KOPT-K1 (cell line): ENCODE measurements around the gene ISCA2.

Source experiments
- H3K27ac ChIP-seq: fragments of 200-600 bp; sonication (generic); 2 replicates; pipeline ENCODE4 v1.5.1; 2016; ENCODE audit warnings: antibody characterized with exemption, mild to moderate bottlenecking, low read depth, low read length; ENCODE audit not compliant: poor library complexity, severe bottlenecking
- H3K36me3 ChIP-seq: fragments of 200-600 bp; sonication (generic); 2 replicates; pipeline ENCODE4 v1.5.1; 2017; ENCODE audit warnings: antibody characterized with exemption, mild to moderate bottlenecking, low read length, moderate library complexity; ENCODE audit not compliant: insufficient read depth
- H3K9me3 ChIP-seq: fragments of 200-600 bp; sonication (generic); 2 replicates; pipeline ENCODE4 v1.5.1; 2017; ENCODE audit warnings: antibody characterized with exemption, low read length, mild to moderate bottlenecking; ENCODE audit not compliant: insufficient read depth, poor library complexity, severe bottlenecking

Gene ISCA2

DNA sequence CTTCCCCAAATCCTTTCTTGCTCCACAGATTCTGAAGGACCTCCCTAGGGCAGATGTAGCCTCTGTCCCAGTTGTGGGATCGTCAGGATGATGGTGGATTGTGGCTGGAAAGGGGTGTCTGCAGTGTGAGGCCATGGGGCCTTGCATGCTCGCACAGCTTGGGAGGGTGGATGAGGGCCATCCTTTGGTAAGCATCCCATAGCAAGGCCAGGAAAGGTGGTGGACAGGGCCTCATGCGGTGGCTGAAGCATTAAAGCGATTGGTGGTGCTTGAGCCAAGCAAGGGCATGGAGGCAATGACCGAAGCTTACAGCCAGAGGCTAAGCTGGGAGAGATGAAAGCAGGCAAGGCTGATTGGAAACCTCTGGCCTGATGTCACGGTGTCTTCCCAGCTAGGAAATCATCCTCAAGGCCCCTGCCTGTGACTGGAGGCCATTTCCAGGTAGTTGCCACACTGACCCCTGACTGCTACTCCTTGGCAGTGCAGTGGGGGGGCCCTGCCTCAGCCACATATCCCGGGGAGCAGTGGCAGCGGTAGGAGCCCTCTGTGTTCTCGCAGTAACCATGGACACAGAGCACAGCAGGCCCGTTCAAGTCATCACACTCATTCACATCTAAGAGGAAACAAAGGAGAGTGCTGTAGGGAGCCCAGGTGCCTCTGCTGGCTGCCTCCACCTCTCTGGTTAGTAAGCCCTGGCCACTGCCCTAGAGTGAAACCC is 7.0 kb downstream of the ISCA2 start:
- Histone ChIP-seq H3K9me3 (no peaks in the 10 kb centered on the region), H3K27ac (no peak overlapping the region), H3K36me3 (peaks cover 12% of the 10 kb centered on the region; the same call in 1 of the 2 replicates)

DNA sequence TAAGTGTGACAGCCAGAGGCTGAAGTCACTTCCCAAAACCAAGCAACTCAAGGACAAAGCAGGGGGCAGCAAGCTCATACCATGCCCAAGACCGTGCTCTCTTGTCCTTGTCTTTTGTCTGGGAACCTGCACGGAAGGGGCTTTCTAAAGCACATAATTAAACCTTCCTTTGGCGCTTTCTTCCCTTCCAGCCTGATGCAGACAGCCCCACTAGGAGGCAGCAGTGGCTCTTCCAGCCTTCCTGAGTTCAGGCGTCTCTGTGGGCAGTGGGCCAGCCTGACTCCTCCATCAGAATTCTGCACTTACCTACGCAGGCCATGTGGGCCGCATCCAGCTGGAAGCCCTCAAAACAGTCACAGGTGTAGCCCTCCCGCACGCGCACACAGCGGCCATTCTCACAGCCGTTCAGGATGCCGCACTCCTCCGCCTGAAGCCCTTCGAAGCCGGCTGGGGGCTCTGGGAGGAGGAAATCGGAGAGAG is 7.6 kb downstream of the ISCA2 start:
- 0 out of 2 replicates have a peak, but pooled peaks cover 7% of the 10 kb centered on the region for H3K36me3 ChIP-seq
- no peak overlapping the region for H3K27ac ChIP-seq
- H3K9me3 ChIP-seq = no peaks in the 10 kb centered on the region

DNA sequence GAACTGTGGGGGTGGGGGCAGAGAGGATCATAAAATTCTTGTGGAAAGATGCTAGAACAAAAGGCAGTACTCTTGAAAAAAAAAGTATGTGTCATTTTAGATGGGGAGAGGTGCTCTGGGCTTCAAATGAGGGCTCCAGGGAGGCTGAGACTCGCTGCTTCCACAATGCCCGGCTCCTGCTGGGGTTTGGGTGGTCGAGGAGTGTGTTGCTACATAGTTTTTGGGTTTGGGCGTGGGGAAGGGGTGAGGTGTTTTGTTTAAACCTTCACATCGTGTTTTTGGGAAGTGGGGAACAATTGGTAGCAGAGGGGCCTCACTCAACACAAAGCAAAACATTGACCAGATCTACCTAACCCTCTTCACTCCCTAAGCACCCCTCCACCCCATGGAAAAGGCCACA is 8.1 kb downstream of the ISCA2 start:
- H3K27ac ChIP-seq = no peak overlapping the region
- H3K9me3 ChIP-seq = no peaks in the 10 kb centered on the region
- H3K36me3 ChIP-seq = 0 out of 2 replicates have a peak, but pooled peaks cover 4% of the 10 kb centered on the region

DNA sequence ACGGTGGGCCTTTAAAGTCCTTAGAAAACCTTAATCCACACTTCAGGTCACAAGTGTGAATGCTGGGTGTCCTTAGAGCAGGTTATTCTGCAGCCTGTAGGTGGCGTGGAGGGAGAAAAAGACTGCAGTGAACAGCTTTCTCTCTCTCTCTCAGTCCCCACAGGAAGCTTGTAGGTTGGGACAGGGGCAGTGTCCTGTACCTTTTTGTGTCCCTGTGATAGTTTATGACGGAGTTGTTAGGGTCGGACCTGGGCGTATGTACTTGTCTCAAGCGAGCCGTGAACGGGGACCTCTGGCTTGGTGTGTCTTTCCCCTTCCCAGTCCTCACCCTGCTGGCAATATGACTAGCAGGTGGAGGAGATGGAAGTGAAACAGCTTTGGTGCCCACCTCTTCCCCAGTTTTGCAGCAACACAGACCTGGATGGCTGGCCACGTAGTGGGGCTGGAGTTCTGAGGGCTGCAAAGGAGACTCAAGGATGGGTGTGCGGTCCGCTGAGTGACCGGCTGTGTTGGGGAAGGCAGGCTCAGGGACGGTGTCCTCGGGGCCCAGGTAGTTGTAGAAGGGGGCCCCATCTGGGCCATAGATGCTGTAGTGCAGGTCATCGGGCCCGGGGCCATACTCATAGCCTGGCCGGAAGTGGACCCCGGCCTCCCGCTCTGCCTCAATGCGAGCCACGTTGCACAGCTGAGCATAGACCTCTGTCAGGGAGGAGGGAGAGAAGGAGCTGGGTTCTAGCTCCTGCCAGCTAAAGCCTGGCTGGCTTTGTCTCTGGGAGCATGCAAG is 8.9 kb downstream of the ISCA2 start:
- Histone ChIP-seq H3K36me3 (no peaks in the 10 kb centered on the region), H3K27ac (no peak overlapping the region), H3K9me3 (no peaks in the 10 kb centered on the region)

DNA sequence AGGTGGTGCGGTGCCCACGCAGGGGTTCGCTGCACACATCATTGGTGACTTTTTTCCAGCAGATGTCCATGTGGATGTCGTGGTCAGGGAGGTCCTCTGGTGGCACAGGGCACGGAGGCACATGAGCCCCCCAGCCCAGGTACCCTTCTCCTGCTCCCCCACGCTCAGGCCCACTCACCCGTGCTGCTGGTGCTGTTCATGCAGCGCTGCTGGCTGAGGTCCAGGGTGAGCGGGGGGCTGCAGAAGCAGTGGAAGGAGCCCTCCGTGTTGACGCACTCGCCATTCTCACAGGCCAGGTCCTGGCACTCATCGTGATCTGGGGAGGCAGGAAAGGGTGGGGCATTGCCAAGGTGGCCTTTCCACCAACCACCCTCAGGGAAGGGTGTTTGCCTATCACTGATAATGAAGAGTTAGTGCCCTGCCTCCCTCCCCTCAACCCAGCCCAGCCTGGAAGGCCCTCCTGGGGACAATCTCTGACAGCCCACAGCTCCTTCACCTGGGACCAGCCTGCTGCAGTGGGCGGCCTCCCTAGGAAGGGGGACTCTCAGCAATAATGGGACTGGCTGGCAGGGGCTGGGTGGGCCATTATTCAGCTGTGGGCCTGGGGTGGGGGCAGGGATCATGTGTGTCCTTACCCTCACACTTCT is 9.8 kb downstream of the ISCA2 start:
- Histone ChIP-seq H3K36me3 (no peaks in the 10 kb centered on the region), H3K9me3 (no peaks in the 10 kb centered on the region), H3K27ac (no peak overlapping the region)

DNA sequence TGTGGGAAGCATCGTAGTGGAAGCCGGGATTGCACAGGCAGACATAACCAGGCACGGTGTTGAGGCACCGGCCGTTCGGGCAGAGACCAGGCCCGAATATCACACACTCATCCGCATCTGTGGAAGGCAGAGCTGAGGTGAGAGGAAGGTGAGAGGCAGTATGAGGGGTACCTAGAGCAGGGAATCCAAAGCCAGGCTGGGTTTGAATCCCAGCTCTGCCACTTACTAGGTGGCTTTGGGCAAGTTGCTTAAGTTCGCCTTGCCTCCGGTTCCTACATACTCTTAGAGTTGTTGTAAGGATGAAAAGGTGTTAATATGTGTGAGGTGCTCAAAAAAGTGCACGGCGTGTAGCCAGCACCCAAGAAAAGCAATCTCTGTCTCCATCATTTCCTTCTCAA is 10.4 kb downstream of the ISCA2 start:
- Histone ChIP-seq H3K36me3 (no peaks in the 10 kb centered on the region), H3K9me3 (no peaks in the 10 kb centered on the region), H3K27ac (no peak overlapping the region)

DNA sequence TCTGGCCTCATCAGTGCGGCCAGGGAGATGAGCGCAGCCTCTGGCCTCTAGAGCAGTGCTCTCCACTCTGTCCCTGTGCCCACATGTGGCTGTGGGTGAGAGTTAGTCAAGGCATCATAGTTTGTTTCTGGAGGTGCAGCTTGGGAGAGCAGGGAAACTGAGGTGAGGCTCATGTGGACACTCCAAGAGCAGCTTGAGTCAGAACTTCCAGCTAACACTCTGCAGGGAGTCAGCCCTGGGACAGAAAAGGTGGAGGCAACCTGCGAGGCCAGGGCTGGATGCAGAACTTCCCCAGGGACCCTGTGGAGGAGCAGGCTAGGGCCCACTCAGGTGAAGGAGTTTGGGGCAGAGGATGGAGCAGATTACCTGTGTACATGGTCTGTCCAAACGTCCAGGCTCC is 10.8 kb downstream of the ISCA2 start:
- Histone ChIP-seq H3K27ac (no peak overlapping the region), H3K9me3 (no peaks in the 10 kb centered on the region), H3K36me3 (no peaks in the 10 kb centered on the region)

DNA sequence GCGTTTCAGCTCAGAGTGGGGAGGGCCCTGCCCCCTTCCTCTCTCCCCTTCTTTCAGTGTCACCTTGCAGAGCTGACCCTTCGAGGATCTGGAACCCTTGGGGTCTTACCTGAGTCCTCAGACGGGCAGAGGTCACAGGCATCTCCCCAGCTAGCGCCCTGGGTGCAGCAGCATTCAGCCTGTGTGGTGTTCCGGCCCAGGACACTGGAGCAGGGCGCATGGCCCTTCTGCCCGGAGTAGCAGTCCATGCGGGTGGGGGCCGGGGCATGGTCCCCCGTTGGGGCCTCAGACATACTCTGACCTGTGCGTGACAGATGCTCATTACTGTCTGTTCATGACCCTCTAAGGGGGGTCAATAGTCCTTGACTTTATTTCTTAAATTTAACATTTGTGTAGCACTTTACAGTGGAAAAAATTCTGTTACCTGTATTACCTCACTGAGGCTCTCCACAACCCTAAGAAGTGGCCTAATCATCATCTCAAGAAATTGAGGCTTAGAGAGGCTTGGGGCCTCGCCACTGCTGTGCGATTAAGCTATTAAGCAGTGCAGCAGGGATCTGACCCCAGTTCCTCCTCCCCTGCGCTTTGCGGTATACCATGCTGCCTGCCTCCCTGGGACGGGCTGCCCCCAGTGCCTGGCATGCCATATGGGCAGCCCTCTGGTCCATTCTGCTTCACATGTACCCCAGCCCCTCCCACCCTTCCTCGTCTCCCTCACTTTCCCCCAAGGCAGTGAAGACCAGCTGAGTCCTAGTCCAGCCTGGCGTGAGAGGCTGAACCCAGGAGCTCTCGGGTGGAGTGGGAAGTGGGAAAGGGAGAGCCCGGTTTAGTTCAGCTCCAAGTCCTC is 11.5 kb downstream of the ISCA2 start:
- no peak overlapping the region for H3K27ac ChIP-seq
- H3K9me3 ChIP-seq = no peaks in the 10 kb centered on the region
- H3K36me3 ChIP-seq = no peaks in the 10 kb centered on the region

DNA sequence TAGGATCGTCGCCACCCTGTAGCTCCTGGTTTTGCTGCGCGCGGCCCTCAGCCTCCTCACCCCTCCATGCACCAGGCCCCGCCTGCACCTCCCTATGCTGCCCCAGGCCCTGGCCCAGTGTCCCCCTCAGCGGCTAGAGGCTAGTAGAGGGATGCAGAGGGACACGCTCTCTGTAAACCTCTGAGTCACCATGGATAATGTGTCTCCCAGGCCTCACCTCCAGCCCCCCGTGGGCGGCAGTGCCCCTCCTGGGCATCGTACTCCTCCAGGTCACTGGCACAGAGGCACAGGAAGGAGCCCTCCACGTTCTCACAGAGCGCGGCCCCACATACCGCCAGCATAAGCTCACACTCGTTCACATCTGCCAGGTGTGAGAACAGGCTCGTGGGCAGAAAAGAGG is 12.3 kb downstream of the ISCA2 start:
- Histone ChIP-seq H3K27ac (no peak overlapping the region), H3K36me3 (no peaks in the 10 kb centered on the region), H3K9me3 (no peaks in the 10 kb centered on the region)

DNA sequence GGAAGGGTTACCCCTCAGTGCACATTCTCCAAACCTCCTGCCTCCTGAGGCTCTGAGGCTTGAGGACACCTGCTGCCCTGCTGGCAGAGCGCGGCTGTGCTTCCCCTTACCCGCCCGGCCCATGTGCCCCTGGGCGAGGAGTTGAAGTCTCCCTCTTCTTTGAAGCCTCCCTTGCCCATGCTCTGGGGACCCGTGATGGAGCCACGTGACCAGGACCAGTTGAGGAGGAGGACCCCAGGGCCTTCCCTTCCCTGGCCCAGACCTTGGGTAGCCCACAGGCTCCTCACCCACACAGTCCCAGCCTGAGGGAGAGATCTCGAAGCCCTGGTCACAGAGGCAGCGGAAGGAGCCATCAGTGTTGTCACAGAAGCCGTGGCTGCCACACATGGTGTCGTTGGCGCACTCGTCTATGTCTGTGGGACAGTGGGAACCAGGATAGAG is 12.9 kb downstream of the ISCA2 start:
- H3K9me3 ChIP-seq = no peaks in the 10 kb centered on the region
- no peak overlapping the region for H3K27ac ChIP-seq
- H3K36me3 ChIP-seq = no peaks in the 10 kb centered on the region

DNA sequence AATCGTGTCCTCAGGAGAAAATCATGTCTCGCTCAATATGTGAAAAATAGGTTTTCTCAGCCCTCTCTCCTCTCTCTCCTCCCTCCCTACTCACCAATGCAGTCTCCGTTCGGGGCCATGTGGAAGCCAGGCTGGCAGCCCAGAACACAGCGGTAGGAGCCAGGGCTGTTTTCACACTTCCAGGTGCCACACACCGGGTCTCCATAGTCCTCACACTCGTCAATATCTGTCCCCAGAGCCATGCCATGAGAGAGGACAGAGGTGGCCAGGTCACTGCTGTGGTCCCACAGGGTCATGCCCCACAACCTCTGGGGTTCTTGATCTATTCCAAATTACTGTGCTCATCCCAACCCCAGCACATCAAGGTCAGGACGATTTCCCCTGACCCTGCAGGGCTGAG is 13.5 kb downstream of the ISCA2 start:
- Histone ChIP-seq H3K9me3 (no peaks in the 10 kb centered on the region), H3K36me3 (no peaks in the 10 kb centered on the region), H3K27ac (no peak overlapping the region)

DNA sequence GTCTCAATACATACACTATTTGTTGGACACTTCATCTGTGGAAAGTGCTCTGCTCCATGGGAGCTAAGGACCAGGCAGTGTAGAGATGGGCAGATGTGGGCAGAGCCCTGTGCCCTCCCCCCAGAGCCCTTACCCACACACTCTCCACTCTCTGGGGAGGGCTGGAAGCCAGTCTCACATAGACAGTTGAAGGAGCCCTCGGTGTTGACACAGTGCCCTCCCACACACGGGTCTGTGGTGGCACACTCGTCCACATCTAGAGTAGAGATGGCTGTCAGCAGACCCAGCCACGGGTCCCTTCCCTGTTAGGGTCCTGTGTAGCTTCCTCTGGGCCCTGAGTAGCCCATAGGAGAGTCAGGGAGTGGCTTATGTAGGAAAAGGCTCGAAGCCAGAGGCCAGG is 14.3 kb downstream of the ISCA2 start:
- H3K27ac ChIP-seq = no peak overlapping the region
- no peaks in the 10 kb centered on the region for H3K36me3 ChIP-seq
- H3K9me3 ChIP-seq = no peaks in the 10 kb centered on the region

DNA sequence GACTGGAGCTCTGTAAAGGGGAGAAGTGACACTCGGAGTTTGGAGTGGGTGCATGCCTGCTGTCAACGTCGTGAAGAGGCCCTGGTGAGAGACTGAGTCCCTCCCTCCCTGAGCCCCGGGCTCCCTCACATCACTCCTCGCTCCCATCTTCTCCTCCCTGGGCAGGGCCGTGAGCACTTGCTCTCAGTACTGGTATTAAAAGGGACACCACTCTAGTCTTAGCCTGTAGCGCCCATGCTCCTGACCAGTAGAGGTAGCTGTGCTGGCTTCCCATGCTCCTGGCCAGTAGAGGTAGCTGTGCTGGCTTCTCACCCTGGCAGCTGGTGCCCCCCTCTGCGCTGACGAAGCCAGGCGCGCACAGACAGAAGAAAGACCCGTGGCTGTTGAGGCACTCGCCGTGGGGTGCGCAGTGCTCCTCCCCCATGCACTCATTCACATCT is 14.7 kb downstream of the ISCA2 start:
- no peak overlapping the region for H3K27ac ChIP-seq
- no peaks in the 10 kb centered on the region for H3K36me3 ChIP-seq
- H3K9me3 ChIP-seq = no peaks in the 10 kb centered on the region

DNA sequence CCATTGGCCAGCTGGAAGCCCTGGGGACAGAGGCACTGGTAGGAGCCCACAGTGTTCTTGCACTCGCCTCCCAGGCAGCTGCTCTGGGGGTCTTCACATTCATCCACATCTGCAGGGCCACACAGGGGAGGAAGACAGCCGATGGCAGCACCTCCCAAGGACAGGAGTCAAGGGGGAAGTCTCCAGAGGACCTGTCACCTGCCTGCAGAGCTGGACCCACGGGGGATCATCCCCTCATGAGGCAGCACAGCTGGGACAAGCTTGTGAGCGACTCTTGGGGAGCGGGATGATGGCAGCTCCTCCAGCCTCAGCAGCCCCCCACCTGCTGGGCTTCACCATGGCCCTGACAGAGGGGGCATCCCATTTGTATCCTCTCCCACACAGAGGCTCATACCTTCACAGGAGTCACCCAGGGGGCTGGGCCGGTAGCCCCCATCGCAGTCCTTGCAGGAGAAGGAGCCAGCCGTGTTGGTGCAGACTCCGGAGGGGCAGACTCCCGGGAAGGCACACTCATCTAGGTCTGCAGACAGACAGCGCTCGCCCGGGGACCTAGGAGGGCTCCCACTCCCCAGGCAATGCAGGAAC is 15.4 kb downstream of the ISCA2 start:
- no peaks in the 10 kb centered on the region for H3K9me3 ChIP-seq
- no peak overlapping the region for H3K27ac ChIP-seq
- H3K36me3 ChIP-seq = no peaks in the 10 kb centered on the region
